KMS-11 (cell line): ENCODE results near the gene PDE4D.

Experiments used
- H2AFZ ChIP-seq: fragments of 200-600 bp; sonication (generic); 2 replicates; pipeline ENCODE4 v1.6.1; 2016; ENCODE audit warnings: antibody characterized with exemption, mixed run types, low read depth
- H3K27ac ChIP-seq: fragments of 200-600 bp; sonication (generic); 2 replicates; pipeline ENCODE4 v1.6.1; 2016; ENCODE audit warnings: mild to moderate bottlenecking, mixed run types
- H3K27me3 ChIP-seq: fragments of 200-600 bp; sonication (generic); 2 replicates; pipeline ENCODE4 v1.6.1; 2017; ENCODE audit warnings: mild to moderate bottlenecking, low read depth, mixed run types, moderate library complexity; ENCODE audit not compliant: insufficient read depth
- H3K36me3 ChIP-seq: fragments of 200-600 bp; sonication (generic); 2 replicates; pipeline ENCODE4 v1.6.1; 2017; ENCODE audit warnings: mild to moderate bottlenecking, mixed run types; ENCODE audit not compliant: insufficient read depth
- H3K4me1 ChIP-seq: fragments of 200-600 bp; sonication (generic); 2 replicates; pipeline ENCODE4 v1.6.1; 2016; ENCODE audit warnings: mild to moderate bottlenecking, low read depth, mixed run types; ENCODE audit not compliant: poor library complexity, severe bottlenecking
- H3K4me2 ChIP-seq: fragments of 200-600 bp; sonication (generic); 2 replicates; pipeline ENCODE4 v1.7.0; 2016; ENCODE audit warnings: mild to moderate bottlenecking, mixed run types
- H3K4me3 ChIP-seq: fragments of 200-600 bp; sonication (generic); IDR thresholded peaks from 2 replicates; pipeline ENCODE4 v1.6.1; 2017; ENCODE audit warnings: low read depth, low read length, mixed read lengths; ENCODE audit not compliant: insufficient read depth
- H3K79me2 ChIP-seq: fragments of 200-600 bp; sonication (generic); 2 replicates; pipeline ENCODE4 v1.6.1; 2016; ENCODE audit warnings: low read depth, mixed run types; ENCODE audit not compliant: insufficient read depth
- H3K9ac ChIP-seq: fragments of 200-600 bp; sonication (generic); 2 replicates; pipeline ENCODE4 v1.6.1; 2016; ENCODE audit warnings: mild to moderate bottlenecking, mixed run types
- H4K20me1 ChIP-seq: fragments of 200-600 bp; sonication (generic); 2 replicates; pipeline ENCODE4 v1.6.1; 2016; ENCODE audit warnings: mild to moderate bottlenecking, mixed run types; ENCODE audit not compliant: insufficient read depth
- CTCF ChIP-seq: fragments of 200-600 bp; sonication (generic); conservative IDR thresholded peaks from 2 replicates; pipeline ENCODE4 v1.6.1; 2017; ENCODE audit warnings: low read depth, mild to moderate bottlenecking, antibody characterized with exemption, low read length, moderate library complexity, mixed read lengths

Gene PDE4D

GRCh38 chr5:59655693-59656309 lies 237.7 kb downstream of the PDE4D start:
- TF ChIP-seq CTCF, result no peak
- Histone ChIP-seq H2AFZ (peak overlapping the region; percentile 19; the same call in 1 of the 2 replicates), H3K9ac (no peak overlapping the region), H3K36me3 (no peaks in the 10 kb centered on the region), H3K79me2 (no peaks in the 10 kb centered on the region), H3K4me3 (no peak overlapping the region), H4K20me1 (no peaks in the 10 kb centered on the region), H3K4me1 (peaks cover 49% of the 10 kb centered on the region), H3K4me2 (peak overlapping the region; percentile 23; the same call in 1 of the 2 replicates), H3K27ac (no peak overlapping the region), H3K27me3 (no peaks in the 10 kb centered on the region)

GRCh38 chr5:59654691-59655090 lies 238.8 kb downstream of the PDE4D start:
- H3K9ac ChIP-seq, result no peak overlapping the region
- H3K4me3 ChIP-seq, result no peak overlapping the region
- H2AFZ ChIP-seq, result no peak overlapping the region
- H3K79me2 ChIP-seq, result no peaks in the 10 kb centered on the region
- H3K27me3 ChIP-seq, result no peaks in the 10 kb centered on the region
- H3K36me3 ChIP-seq, result no peaks in the 10 kb centered on the region
- peaks cover 38% of the 10 kb centered on the region for H3K4me1 ChIP-seq
- no peaks in the 10 kb centered on the region for H4K20me1 ChIP-seq
- H3K27ac ChIP-seq, result no peak overlapping the region
- H3K4me2 ChIP-seq, result no peak overlapping the region
- no peak for TF ChIP-seq CTCF

- Histone ChIP-seq H3K9ac (no peak overlapping the region), H3K79me2 (no peaks in the 10 kb centered on the region), H3K27me3 (no peaks in the 10 kb centered on the region), H3K36me3 (no peaks in the 10 kb centered on the region), H2AFZ (no peak overlapping the region), H3K27ac (no peak overlapping the region), H4K20me1 (no peaks in the 10 kb centered on the region), H3K4me3 (no peak overlapping the region), H3K4me1 (peaks cover 16% of the 10 kb centered on the region), H3K4me2 (no peak overlapping the region)
- TF ChIP-seq CTCF, result no peak
Observed at GRCh38 chr5:59652449-59652848, 241.1 kb downstream of the PDE4D start.

- H4K20me1 ChIP-seq, result no peaks in the 10 kb centered on the region
Observed at GRCh38 chr5:59648949-59649921, 244.3 kb downstream of the PDE4D start.

More at GRCh38 chr5:59648949-59649921, 244.3 kb downstream of the PDE4D start:
- Histone ChIP-seq H3K4me1 (peaks cover 23% of the 10 kb centered on the region), H3K79me2 (no peaks in the 10 kb centered on the region), H3K27me3 (no peaks in the 10 kb centered on the region), H2AFZ (no peak overlapping the region), H3K9ac (no peak overlapping the region), H3K4me3 (no peak overlapping the region), H3K4me2 (no peak overlapping the region), H3K36me3 (no peaks in the 10 kb centered on the region), H3K27ac (no peak overlapping the region)
- TF ChIP-seq CTCF, result no peak
